Activated CD4-positive, alpha-beta T cell treated with anti-CD3 and anti-CD28 coated beads, Interleukin-2, amount 50 U/mL, for 48 hours (primary cell): ENCODE measurements around the gene CUL9.
A peak's percentile ranks its signal among the peaks of the same experiment; 100 is the strongest.
"Not testable (repeated sequence)": the region's sequence is repeated elsewhere in the genome, so short reads cannot be mapped to it uniquely, and the experiment has no call there.

ENCODE experiments used
- DNase-seq, 2 experiments: peaks; one replicate each; pipeline ENCODE4 v3.0.0-alpha.2; 2020

CUL9 gene

DNA sequence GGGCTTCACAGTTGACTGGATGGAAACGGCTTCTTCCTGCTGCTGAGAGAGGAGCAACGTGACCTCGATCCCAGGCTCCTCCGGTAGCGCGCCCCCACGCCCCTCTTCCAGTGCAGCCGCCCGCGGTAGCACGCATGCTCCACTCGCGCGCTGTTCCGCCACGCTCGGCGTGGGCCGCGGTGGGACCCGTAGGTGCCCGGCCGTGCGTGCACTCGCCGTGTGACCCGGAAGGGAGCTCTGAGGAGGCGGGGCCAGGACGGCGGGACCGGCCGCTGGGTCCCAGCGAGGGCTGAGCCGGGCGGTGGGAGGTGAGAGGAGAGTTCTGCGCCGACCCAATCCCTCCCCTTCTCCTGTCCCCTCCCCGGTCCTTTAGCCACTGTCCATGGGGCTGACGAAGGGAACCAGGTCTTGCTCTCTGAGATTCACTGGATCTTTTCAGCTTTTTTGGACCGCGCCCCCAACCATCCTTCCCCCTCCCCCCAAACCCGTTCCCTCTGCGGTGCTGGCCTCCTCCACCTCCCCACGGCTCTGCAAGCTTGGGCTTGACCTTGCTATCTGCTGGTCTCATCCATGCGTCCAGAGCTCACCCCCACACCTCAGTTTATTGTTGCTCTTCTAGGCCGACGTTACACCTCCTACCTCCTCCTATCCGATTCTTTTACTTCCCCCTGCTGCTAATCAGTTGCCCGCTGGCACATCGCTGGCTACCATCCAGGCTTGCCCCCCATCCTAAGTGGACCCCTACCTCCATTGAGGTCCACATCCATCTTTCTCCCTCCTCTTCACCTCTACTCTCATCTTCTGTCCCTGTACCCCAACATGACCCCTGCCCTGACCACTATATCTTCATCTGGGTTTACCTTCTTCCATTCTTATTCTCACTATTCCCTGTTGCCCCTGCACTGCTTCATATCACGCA is at the start of gene CUL9:
CUL9 (plus strand) TSS at position 255 of the 919 bp plus-strand sequence. CDS start 2,115 bp downstream, outside the sequence.
- peak; percentile 85 to 87 for DNase-seq

DNA sequence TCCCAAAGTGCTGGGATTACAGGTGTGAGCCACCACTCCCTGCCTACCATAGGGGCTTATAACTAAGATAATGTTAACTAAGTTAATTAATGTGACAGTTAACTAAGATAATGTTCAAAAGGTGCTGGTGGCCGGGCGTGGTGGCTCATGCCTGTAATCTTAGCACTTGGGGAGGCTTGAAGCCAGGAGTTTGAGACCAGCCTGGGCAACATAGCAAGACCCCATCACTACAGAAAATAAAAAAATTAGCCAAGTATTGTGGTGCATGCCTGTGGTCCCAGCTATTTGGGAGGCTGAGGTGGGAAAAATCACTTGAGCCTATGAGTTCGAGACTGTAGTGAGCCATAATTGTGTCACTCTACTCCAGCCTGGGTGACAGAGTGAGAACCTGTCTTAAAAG is 43.7 kb upstream of the CUL9 start:
- no peak for DNase-seq

DNA sequence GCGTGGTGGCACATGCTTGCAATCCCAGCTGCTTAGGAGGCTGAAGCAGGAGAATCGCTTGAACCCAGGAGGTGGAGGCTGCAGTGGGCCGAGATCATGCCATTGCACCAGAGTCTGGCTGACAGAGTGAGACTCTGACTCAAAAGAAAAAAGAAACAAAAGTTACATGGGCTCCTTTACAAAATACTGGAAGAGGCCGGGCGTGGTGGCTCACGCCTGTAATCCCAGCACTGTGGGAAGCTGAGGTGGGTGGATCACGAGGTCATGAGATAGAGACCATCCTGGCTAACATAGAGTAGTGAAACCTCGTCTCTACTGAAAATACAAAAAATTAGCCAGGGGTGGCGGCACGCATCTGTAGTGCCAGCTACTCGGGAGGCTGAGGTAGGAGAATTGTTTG is 42.0 kb upstream of the CUL9 start:
- not testable (repeated sequence) for DNase-seq

DNA sequence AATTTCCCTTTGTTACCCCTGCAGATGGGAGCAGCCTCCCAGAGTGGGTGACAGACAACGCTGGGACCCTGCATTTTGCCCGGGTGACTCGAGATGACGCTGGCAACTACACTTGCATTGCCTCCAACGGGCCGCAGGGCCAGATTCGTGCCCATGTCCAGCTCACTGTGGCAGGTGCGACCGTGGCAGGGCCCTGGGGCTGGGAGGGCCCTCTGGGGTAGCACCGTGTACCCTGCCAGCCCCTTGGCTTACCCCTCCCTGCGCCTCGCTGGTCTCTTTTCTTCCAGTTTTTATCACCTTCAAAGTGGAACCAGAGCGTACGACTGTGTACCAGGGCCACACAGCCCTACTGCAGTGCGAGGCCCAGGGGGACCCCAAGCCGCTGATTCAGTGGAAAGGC is 40.4 kb upstream of the CUL9 start:
- DNase-seq, result no peak

DNA sequence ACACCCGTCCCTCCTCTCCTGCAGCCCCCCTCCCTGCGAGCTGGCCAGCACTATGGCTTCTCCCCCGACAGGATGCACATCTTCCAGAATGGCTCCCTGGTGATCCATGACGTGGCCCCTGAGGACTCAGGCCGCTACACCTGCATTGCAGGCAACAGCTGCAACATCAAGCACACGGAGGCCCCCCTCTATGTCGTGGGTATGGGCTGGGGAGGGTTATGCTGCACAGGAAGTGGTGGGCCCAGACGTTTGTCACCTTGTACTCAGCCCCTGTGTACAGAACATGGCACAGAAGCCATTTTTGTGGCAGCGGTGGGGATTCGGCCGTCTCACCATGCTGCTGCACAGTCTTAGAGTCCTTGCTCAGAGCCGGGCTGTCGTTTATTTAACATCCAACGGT is 39.9 kb upstream of the CUL9 start:
- no peak for DNase-seq

DNA sequence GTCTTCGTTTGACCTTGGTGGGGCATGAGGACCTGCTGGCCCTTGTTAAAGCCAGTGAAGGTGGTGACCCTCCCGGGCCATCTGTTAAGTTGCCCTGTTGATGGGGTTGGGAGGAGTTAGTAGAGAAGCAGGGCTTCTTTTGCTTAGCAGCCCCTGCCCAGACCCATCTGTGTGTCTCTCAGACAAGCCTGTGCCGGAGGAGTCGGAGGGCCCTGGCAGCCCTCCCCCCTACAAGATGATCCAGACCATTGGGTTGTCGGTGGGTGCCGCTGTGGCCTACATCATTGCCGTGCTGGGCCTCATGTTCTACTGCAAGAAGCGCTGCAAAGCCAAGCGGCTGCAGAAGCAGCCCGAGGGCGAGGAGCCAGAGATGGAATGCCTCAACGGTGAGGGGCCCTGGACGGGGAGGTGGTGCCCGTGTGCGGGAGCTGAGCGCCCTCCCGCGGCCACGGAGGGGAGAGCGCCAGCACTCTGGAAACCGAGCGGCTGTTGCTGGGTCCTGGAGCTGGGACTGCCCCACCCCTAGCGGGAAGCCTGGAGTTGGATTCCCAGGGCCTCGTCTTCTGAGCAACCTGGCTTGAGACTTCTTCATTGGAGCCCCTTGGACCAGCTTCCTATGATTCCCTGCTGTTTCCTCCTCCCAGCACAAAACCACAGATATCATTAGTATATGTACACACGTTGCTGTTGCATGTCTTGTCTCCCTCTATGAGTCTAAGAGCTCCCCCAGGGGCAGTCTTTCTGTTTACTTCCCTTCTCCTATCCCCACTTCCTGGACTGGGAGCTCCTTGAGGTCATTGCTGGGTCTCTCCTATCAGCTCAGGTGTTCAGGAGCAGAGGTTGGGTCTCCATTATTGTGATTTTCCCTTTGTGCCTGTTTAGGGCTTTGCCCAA is 38.5 kb upstream of the CUL9 start:
- peak; percentile 75 to 82 for DNase-seq

DNA sequence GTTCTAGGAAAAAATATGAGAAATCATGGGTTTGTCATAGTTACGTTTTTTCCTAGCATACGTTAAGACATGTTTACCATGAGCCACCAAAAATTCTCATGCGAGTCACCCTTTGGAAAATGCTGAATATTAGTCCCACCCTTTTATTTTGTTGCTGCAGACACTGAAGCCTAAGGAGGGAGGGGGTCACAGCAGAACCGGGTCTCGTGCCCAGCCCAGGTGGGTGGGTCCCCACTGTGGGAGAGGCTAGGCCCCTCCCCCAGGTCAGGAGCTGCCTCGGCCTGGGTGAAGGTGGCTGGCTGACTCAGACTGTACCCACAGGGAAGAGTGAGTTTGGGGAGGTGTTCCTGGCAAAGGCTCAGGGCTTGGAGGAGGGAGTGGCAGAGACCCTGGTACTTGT is 37.1 kb upstream of the CUL9 start:
- DNase-seq, result no peak

DNA sequence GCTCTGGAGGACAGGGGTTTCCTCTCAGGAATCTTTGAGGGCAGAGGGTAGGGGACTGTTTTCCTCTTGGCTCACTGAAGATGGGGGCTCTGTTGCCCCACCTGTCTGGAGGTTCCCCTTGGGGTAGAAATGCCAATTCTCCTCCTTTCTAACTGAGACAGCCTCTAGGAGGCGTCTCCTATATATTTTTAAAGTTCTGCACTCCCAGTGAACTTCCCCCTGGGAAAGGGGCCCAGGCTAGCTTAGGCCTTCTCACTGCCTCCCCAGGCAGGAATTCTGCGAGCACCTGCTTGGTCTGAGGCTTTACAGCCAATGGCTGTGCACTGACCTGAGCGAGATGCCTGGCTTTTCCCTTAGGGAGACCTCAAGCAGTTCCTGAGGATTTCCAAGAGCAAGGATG is 35.7 kb upstream of the CUL9 start:
- no peak for DNase-seq

DNA sequence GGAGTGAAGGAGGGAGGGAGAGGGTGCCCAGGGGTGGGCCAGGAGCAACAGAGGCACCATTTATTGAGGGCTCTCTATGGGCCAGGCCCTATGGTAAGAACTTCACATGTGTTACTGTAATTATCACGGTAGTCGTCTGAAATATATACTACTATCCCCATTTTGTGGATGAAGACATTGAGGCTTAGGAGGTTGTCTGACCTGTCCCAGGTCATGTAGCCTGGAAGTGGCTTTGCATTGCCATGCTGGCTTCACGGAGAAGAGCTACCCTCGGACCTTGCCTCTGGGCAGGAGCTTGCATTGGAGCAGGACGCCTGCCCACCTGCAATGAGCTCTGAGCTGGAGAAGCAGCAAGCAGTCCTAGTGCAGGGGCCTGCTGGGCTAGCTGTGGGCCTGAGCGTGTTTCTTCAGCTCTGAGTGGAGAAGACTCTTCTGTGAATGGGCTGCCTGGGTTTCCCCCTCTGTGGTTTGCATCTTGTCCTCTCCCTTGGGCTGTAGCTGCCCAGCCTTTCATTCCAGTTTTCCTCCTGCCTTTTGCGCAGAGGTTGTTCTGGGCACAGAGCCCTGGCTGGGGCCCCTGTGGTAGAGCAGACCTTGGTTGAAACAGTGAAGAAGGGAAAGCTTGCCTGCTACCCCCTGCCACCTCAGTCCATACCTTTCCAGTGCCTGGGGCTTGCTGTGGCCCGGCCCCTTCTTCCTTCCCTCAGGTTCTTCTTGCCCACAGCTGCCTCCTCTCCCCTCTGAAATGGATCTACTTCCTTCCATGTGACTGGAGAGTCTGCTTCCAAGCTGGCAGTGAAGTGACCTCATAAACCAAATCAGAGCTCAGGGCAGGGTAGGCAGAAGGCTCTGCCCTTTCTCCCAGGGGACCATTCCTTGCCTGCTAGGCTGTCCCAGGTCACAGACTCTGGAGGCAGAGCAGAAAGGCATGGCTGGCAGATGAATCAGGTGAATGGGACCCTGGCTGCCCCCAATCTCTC is 35.0 kb upstream of the CUL9 start:
- DNase-seq, result no peak

DNA sequence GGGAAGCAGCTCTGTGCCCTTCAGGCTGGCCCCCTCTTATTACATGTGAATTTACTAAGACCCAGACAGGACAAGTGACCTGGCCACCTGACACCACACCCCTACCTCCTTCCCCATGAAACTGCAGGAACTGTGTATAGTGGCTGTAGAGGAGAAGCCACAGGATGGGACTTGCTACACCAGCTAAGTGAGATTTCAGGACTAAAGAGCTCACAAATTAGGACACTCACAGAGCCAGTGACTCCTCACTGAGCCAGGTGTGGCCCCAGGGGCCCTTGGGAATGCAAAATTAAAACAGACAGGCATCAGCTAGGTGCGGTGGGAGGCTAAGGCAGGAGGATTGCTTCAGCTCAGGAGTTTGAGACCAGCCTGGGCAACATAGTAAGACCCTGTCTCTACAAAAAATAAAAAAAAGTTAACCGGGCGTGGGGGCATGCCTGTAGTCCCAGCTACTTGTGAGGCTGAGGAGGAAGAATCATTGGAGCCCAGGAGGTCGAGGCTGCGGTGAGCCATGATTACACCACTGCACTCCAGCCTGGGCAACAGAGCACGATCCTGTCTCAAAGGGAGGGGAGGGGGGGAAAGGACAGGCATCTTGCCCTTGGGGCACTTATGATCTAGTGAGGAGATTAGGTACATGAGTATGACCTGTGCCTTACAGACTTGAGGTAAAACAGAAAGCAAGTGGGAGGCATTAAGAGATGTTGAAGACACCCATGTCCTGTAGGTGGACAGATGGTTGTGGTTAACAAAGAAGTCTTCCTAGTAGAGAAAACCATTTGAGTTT is 34.1 kb upstream of the CUL9 start:
- DNase-seq, result no peak

DNA sequence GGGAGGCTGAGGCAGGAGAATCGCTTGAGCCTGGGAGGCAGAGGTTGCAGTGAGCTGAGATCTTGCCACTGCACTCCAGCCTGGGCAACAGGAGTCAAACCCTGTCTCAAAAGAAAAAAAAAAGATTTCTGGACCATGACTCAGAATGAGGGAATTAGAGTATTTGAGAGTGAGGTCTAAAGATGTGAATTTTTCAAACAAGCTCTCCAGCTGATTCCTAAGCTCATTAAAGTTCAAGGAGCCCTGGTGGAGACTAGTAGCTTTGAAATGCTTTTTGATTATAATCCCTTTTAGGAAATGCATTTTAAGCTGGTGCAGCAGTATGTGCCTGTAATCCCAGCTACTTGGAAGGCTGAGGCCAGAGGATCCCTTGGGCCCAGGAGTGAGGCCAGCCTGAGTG is 32.7 kb upstream of the CUL9 start:
- no peak for DNase-seq

DNA sequence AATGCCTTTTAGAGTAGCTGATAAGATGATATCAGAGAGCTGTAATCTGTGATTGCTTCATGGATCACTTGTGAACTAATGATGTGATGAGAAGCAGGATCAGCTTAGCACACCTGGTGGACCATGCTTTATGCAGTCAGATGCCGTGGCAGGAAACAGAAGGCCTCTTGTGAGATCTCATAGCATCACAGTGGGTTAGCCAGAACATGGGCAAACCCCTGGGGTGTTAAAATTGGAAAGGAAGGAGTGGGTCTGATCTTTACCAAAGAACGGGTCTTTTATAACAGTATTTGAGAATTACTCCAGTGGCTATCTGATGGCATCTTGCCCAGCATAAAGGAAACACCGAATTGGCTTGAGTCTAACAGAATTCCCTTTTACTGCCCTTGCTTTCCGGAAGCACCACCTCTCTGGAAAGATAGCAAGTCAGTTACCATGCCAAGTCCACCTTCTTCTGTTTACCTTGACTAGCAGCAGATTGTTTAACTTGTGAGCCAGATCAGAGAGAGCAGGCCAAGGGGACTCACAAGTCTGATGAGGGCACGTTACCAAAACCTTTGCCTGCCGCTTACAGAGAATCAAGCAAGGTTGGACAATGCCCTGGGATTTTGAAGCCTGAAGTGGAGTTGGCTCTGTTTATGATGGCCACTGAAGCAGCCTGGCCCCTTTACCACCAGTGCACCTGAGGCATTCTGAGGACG is 31.8 kb upstream of the CUL9 start:
- no peak for DNase-seq

DNA sequence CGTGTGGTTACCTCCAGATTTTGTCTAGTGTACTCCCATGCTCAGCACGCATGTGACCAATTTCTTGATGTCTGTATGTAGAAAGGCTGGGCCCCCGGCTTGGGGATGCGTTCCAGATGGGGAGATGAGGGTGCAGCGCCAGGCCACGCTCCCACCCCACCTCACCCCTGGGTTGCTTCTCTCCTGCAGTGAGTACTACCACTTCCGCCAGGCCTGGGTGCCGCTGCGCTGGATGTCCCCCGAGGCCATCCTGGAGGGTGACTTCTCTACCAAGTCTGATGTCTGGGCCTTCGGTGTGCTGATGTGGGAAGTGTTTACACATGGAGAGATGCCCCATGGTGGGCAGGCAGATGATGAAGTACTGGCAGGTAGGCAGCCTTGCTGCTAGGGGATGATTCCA is 22.4 kb upstream of the CUL9 start:
- no peak for DNase-seq

DNA sequence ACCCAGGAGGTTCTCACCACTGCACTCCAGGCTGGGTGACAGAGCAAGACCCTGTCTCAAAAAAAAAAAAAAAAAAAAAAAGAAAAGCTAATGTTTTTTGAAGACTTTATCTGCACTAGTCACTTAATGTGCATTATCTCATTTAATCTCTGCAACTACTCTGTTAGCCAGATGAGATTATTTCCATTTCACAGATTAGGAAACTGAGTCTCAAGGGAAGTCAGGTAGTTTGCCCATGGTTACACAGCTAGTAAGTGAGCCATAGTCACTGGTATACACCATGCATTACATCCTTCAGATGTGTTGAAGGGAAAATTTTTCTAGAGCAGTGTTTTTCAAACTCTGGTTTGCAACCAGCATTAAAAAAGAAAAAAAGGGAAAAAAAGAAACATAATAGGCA is 18.1 kb upstream of the CUL9 start:
- DNase-seq, result no peak

DNA sequence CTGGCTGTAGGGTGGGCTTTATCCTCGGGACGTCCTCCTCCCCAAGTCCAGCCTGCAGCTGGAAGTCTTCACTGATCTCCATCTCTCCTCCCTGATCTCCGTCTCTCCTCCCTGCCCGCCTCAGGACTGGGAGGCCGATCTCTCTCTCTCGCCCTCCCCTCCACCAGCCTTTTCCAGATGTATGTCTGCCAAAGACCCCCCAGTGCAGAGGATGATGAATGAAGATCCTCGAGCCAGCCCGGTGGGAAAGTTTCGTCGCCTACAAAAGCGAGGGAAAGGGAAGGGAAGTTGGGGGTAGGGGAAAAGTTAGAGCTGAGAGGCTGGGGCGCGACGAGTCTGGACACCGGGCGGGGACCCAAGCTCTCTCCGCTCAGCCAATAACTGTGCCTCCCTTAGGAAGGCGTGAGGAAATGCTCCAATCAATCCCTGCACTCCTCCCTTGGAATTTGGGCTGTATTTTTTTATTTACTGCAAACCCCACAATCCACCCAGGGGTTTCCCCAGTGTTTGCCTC is 11.5 kb upstream of the CUL9 start:
- DNase-seq, result no peak

DNA sequence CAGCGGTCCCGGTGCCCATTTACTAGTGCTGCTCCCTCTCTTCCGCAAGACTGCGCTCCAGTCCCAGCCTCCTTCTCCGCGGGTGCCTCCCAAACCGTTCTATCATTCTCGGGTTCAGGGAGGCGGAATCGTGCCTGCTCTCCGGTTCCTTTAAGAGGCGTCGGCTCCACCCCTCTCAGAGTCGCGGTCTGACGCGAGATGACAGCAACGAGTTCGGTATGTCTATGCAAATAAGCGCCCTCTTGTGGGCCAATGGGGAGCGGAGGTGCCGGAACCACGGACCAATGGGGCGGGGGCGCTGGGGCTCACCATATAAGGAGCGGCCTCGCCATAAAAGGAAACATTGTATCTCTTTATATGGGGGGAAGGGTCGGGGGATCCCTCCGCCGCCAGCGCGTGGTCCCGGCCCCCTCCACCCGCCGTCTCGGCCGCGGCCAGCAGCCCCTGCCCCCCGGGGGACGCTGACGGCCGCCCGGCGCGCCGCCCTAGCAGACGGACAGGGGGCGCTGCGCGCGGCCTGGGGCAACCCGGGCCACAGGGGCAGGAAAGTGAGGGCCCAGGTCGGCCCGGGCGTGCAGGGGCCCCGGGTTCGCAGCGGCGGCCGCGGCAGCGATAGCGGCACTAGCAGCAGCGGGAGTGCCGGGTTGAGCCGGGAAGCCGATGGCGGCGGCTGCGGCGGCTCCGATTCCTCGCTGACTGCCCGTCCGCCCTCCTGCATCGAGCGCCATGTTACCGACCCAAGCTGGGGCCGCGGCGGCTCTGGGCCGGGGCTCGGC is 10.9 kb upstream of the CUL9 start, which contains the start of gene SRF:
SRF (plus strand) TSS at position 339 of the 776 bp plus-strand sequence; CDS start at position 727, 388 bp downstream.
- peak; percentile 99 to 100 for DNase-seq

DNA sequence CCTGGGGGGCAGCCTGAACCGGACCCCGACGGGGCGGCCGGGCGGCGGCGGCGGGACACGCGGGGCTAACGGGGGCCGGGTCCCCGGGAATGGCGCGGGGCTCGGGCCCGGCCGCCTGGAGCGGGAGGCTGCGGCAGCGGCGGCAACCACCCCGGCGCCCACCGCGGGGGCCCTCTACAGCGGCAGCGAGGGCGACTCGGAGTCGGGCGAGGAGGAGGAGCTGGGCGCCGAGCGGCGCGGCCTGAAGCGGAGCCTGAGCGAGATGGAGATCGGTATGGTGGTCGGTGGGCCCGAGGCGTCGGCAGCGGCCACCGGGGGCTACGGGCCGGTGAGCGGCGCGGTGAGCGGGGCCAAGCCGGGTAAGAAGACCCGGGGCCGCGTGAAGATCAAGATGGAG is 10.3 kb upstream of the CUL9 start:
- peak; percentile 26 to 33 for DNase-seq

DNA sequence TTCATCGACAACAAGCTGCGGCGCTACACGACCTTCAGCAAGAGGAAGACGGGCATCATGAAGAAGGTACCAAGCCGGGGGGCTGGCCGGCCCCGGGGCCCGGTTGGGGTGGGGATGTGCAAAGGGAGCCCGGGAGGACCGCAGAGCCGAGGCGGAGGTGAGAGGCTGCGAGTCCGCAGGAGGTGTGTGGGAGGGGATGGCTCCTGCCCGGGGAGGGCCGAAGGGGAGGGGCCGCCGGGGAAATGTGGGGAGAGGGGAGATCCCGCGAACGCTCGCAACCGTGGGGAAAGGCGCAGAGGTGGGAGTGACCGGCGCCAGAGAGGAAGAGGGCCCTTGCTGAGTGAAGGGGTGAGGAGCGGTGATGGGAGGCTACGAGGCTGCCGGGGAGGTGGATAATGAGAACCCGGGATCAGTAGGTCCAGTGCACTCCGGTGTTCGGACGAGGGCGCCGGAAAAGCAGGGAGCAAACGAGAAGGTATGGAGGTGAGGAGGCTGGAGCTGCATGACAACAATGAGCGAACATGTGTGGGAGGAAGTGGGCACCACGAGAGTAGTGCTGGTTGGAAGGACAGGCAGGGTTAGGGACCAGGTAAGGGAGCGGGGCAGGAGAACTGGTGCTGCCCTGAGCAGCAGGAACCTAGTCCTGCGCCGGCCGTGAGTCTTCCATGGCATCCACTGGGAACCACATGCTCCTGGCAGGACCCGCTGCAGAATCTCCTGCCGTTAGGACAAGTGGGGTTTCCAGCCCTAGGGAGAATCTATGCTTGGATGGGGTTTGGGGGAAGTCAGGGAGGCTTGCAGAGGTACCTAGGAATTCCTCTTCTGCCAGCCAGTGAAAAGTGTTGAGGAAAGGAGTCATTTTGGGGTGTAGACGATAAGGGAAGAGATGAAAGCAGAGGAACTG is 9.6 kb upstream of the CUL9 start:
- DNase-seq, result peak; percentile 61 to 71
